Prostate gland (tissue), 2 donors: ENCODE measurements around the gene STAB2. TPM values are rescaled to one million over a fixed set of nuclear protein-coding genes. Genes with fewer than 3 reads are reported as not detected.

ENCODE experiments used
- DNase-seq: peaks from one replicate; pipeline ENCODE4 v3.0.0-alpha.2; 2019; ENCODE audit warnings: low spot score
- H3K27ac ChIP-seq, 2 donors: fragments of 200-600 bp; sonication (generic); 2 replicates each; pipeline ENCODE4 v1.5.1; 2017 to 2019
- H3K27me3 ChIP-seq: fragments of 200-600 bp; sonication (generic); replicated peaks from 2 replicates; pipeline ENCODE4 v1.5.1; 2019; ENCODE audit not compliant: insufficient read depth
- H3K36me3 ChIP-seq, 2 donors: fragments of 200-600 bp; sonication (generic); 1 replicate in 1 of 2; 2 replicates in 1 of 2; pipeline versions ENCODE4 v1.5.1 to v1.8.1; 2017 to 2019
- H3K4me1 ChIP-seq: fragments of 200-600 bp; sonication (generic); replicated peaks from 2 replicates; pipeline ENCODE4 v1.5.1; 2019
- H3K4me3 ChIP-seq, 2 donors: fragments of 200-600 bp; sonication (generic); 2 replicates each; pipeline ENCODE4 v1.5.1; 2017 to 2019
- H3K9me3 ChIP-seq: fragments of 200-600 bp; sonication (generic); 2 replicates; pipeline ENCODE4 v1.5.1; 2017
- POLR2A ChIP-seq: fragments of 450-650 bp; IDR thresholded peaks from one replicate; pipeline ENCODE4 v1.6.1; 2016; ENCODE audit warnings: antibody characterized with exemption, mild to moderate bottlenecking
- POLR2AphosphoS5 ChIP-seq: sonication (generic); formaldehyde crosslinking; IDR thresholded peaks from one replicate; pipeline ENCODE4 v1.6.1; 2017; ENCODE audit warnings: antibody characterized with exemption
- WGBS: methylation state at CpG from one replicate; pipeline ENCODE4 v1.1.5; 2018; 5-methylcytosine and 5-hydroxymethylcytosine counted together
- intact Hi-C: fragments of 100-400 bp; cut with DNase I; formaldehyde crosslinking; loops from one replicate; pipeline ENCODE4 v1.14.2; 2022
- total RNA-seq, 2 donors: library from RNA; depleted of rRNA; stranded (reverse); fragments of >200 nt; gene quantifications; one replicate each; pipeline ENCODE4 v1.1.0, GENCODE V29; 2016
- TF ChIP-seq, protein P1 (sequence below), 4 experiments: fragments of 200-600 bp in 2 of 4; fragments of 450-650 bp in 2 of 4; sonication (generic) in 2 of 4; IDR thresholded peaks; 1 replicate in 3 of 4; 2 replicates in 1 of 4; pipeline ENCODE4 v1.5.1; 2016 to 2019; ENCODE audit warnings: antibody characterized with exemption in 4 of 4, mild to moderate bottlenecking in 2 of 4, moderate library complexity in 2 of 4

Gene STAB2
- total RNA-seq, 2 donors from 2014 or later: 0.62 TPM; not detected in 1

DNA sequence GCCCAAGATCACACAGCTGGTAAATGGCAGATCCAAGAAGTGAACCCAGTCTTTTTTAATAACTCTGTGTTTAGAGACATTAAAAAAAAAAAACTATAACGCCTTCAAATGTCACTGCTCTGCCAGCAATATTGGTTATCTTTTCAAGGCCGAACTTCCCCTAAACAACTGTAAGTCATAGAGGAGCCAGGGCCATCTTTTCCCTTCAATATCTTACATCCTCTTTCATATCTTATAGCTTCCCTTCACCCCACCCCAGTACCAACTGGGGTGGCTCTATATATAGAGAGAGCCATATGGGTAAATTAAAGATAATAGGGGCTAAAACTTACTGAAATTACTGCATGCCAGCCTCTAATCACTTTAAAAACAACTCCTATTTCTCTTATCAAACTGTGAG lies 100.2 kb downstream of the STAB2 start:
- no peak for DNase-seq
- TF ChIP-seq POLR2A (no peak), POLR2AphosphoS5 (no peak)
- TF ChIP-seq, protein P1, sequence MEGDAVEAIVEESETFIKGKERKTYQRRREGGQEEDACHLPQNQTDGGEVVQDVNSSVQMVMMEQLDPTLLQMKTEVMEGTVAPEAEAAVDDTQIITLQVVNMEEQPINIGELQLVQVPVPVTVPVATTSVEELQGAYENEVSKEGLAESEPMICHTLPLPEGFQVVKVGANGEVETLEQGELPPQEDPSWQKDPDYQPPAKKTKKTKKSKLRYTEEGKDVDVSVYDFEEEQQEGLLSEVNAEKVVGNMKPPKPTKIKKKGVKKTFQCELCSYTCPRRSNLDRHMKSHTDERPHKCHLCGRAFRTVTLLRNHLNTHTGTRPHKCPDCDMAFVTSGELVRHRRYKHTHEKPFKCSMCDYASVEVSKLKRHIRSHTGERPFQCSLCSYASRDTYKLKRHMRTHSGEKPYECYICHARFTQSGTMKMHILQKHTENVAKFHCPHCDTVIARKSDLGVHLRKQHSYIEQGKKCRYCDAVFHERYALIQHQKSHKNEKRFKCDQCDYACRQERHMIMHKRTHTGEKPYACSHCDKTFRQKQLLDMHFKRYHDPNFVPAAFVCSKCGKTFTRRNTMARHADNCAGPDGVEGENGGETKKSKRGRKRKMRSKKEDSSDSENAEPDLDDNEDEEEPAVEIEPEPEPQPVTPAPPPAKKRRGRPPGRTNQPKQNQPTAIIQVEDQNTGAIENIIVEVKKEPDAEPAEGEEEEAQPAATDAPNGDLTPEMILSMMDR (IDR thresholded peaks at IDR 0.05): no peak
- H3K4me3 ChIP-seq: no peak overlapping the region
- 67% methylated on average over 2 of the region's 2 CpGs for WGBS
- H3K9me3 ChIP-seq: no peaks in the 10 kb centered on the region
- no peaks in the 10 kb centered on the region for H3K36me3 ChIP-seq
- intact Hi-C loops: no loop called here
- no peak overlapping the region for H3K27ac ChIP-seq
- no peaks in the 10 kb centered on the region for H3K27me3 ChIP-seq
- no peaks in the 10 kb centered on the region for H3K4me1 ChIP-seq

DNA sequence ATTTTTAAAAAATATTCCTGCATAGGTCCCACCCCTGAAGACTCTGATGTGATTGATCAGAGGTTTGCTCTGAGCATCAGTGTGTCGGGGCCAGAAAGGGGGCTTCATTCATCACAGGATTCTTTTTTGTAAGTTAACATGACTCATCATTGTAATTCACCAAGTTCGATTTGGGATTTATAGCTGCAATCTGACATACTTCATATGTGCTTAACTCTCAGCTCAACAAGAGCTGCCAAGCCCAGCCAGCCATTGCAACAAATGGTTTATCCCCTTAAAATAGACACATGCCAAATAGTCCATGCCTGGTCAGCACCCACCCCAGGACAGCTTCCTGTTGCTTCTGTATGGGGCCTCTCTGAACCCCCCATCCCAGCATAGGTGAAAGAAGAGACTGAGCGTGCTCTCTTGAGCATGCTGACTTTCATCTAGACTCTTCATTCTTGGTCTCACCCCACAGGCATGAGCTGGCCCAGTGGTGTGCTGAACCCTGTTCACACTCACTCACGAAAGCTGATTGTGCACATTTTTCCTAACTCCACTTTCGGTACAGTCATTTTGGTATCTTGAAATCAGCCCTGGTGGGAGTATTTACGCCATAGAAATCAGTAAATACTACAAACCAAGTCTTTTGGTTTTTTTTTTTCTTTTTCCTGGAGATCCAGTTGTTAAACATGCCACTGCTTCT lies 101.4 kb downstream of the STAB2 start:
- TF ChIP-seq POLR2A (no peak), POLR2AphosphoS5 (no peak)
- TF ChIP-seq, protein P1 (IDR thresholded peaks at IDR 0.05): no peak
- no peak overlapping the region for H3K4me3 ChIP-seq
- intact Hi-C loops: no loop called here
- H3K27ac ChIP-seq: no peak overlapping the region
- no peaks in the 10 kb centered on the region for H3K36me3 ChIP-seq
- H3K27me3 ChIP-seq: no peaks in the 10 kb centered on the region
- 68% methylated on average over 6 of the region's 6 CpGs for WGBS
- H3K9me3 ChIP-seq: no peaks in the 10 kb centered on the region
- DNase-seq: no peak
- H3K4me1 ChIP-seq: no peaks in the 10 kb centered on the region

DNA sequence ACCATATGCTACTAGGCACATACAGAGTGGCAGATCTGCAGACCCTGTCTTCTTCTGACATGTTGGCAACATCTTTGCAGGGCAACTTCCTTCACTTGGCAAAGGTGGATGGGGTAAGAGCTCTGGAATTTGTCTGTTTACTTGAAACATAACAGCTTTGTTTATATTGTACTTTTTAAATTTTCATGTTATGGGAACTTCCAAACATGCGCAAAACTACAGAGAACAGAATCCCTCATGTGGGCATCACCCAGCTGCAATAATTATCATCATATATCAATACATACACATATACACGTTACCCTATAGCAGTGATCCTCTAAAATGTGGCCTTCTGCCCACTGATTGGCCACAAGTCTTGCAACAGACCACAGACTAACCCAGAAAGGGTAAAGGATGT lies 103.4 kb downstream of the STAB2 start:
- no peak for DNase-seq
- no peaks in the 10 kb centered on the region for H3K36me3 ChIP-seq
- H3K4me3 ChIP-seq: no peak overlapping the region
- H3K27me3 ChIP-seq: no peaks in the 10 kb centered on the region
- no peaks in the 10 kb centered on the region for H3K9me3 ChIP-seq
- TF ChIP-seq, protein P1 (IDR thresholded peaks at IDR 0.05): no peak
- TF ChIP-seq POLR2A: no peak
- intact Hi-C loops: no loop called here
- no peak overlapping the region for H3K27ac ChIP-seq
- 84% methylated on average over 2 of the region's 2 CpGs for WGBS
- H3K4me1 ChIP-seq: no peaks in the 10 kb centered on the region

DNA sequence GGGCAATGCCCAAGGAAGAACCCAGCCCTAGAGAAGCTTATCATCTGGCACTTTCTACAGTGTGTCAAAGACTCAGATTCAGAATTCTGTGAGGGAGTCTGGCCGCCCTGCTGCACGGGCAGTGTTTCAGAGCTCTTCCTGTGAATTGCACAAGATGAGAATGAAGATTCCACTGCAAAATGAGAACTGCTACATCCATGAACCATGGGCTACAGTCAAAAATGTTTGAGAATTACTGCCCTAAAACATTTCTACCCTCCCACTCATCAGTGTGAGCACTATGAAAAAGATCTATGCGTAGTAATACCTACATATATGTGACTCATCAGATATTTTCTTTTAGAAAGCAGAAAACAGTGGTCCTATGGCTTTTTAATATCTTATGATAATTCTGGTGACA lies 104.0 kb downstream of the STAB2 start:
- TF ChIP-seq, protein P1 (IDR thresholded peaks at IDR 0.05): no peak
- no peak for TF ChIP-seq POLR2A
- TF ChIP-seq POLR2AphosphoS5: no peak
- DNase-seq: no peak
- no peaks in the 10 kb centered on the region for H3K36me3 ChIP-seq
- H3K27me3 ChIP-seq: no peaks in the 10 kb centered on the region
- no peaks in the 10 kb centered on the region for H3K4me1 ChIP-seq
- H3K9me3 ChIP-seq: no peaks in the 10 kb centered on the region
- 70% methylated on average over 3 of the region's 3 CpGs for WGBS
- no peak overlapping the region for H3K27ac ChIP-seq
- H3K4me3 ChIP-seq: no peak overlapping the region
- intact Hi-C loops: no loop called here

DNA sequence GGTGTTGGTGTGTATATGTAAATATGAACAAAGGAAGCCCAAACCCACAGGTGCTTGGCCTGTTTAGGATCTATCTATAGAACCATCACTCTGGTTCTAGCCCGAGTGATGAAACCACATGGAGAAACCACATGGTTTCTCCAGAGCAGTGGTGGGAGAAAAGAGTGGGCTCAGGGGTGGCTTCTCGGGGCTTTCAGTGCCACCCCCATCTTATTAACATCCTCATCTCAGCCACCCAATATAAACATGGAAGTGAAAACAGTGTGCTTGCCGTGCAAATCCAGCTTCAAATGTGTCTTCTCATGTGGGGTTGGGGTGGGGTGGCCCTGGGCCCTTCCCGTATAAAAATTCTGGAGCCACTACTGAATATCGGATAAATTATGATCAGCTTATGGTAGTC lies 109.0 kb downstream of the STAB2 start:
- 90% methylated on average over 5 of the region's 5 CpGs for WGBS
- no peak for TF ChIP-seq POLR2A
- no peak for TF ChIP-seq POLR2AphosphoS5
- TF ChIP-seq, protein P1 (IDR thresholded peaks at IDR 0.05): no peak
- H3K9me3 ChIP-seq: no peaks in the 10 kb centered on the region
- intact Hi-C loops: no loop called here
- H3K36me3 ChIP-seq: no peaks in the 10 kb centered on the region
- no peak overlapping the region for H3K27ac ChIP-seq
- no peaks in the 10 kb centered on the region for H3K27me3 ChIP-seq
- H3K4me3 ChIP-seq: no peak overlapping the region
- no peak for DNase-seq
- H3K4me1 ChIP-seq: no peaks in the 10 kb centered on the region
